Measurements from ENCODE around the gene TMEM132A. TPM values are rescaled to one million over a fixed set of nuclear protein-coding genes. Genes with fewer than 3 reads are reported as not detected.

The TMEM132A gene
- total RNA-seq, 1 experiment from 2014 or later, result 154 TPM

DNA sequence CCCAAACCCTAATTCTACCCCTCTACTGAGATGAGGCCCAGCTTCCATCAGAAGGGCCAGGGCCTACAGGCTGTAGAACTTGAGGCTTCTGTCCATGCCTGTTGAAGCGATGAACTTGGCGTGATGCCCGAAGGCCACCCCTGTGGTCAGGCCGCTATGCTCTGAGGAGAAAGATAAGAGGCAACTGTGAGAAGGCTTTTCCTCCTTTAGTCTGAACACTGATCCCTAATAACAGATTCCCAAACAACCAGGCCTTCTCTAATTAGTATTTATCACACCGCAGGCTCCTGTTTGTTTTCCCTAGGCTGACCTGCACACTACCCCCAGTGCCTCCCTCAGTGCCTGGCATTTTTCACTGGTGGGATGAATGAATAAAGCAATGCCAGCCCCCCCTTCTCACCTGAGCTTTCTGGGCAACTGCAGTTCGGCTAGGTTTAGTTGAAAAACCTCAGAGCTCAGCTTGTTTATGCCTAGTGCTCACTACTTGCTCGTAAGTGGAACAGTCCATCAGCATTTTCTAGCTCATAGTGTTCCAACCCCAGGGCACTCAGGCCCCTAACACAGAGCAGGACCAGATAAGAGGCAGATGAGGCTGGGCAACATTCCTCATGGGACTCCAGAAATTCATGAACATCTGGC is 33.0 kb upstream of the TMEM132A start:
- ATAC-seq (no peak), DNase-seq (ENCODE audit: low read depth, low spot score) (no peak)
- in situ Hi-C loops (cut with HindIII; ENCODE audit: low pct_unique_long_range_greater_than_20kb, low sequenced_read_pairs) (no loop called here), intact Hi-C loops (cut with micrococcal nuclease; ENCODE audit: unreplicated experiment) (no loop called here)
- H3K27ac ChIP-seq (ENCODE audit: low read length), result no peak overlapping the region
- ChIA-PET CTCF (interaction anchor here (0.6 kb wide), 1 partner anchor 59 kb away, joined by 4 read pairs; no protein-coding TSS in a partner anchor), POLR2A (no interaction called here)
- no peaks in the 10 kb centered on the region for H3K27me3 ChIP-seq (ENCODE audit: control insufficient read depth, insufficient read depth, low read length)
- BruUV-seq (replicated peaks), result no TSS peak
- TF ChIP-seq POLR2AphosphoS5 (IDR thresholded peaks at IDR 0.05; ENCODE audit: low read depth, low read length) (no peak), CTCF (IDR thresholded peaks at IDR 0.05) (no peak), TCF7L2 (IDR thresholded peaks at IDR 0.05; ENCODE audit: low read depth, low read length) (no peak), SIN3A (IDR thresholded peaks at IDR 0.05; ENCODE audit: borderline replicate concordance, insufficient read depth, low read depth, low read length) (no peak)
- TF ChIP-seq, protein P1, sequence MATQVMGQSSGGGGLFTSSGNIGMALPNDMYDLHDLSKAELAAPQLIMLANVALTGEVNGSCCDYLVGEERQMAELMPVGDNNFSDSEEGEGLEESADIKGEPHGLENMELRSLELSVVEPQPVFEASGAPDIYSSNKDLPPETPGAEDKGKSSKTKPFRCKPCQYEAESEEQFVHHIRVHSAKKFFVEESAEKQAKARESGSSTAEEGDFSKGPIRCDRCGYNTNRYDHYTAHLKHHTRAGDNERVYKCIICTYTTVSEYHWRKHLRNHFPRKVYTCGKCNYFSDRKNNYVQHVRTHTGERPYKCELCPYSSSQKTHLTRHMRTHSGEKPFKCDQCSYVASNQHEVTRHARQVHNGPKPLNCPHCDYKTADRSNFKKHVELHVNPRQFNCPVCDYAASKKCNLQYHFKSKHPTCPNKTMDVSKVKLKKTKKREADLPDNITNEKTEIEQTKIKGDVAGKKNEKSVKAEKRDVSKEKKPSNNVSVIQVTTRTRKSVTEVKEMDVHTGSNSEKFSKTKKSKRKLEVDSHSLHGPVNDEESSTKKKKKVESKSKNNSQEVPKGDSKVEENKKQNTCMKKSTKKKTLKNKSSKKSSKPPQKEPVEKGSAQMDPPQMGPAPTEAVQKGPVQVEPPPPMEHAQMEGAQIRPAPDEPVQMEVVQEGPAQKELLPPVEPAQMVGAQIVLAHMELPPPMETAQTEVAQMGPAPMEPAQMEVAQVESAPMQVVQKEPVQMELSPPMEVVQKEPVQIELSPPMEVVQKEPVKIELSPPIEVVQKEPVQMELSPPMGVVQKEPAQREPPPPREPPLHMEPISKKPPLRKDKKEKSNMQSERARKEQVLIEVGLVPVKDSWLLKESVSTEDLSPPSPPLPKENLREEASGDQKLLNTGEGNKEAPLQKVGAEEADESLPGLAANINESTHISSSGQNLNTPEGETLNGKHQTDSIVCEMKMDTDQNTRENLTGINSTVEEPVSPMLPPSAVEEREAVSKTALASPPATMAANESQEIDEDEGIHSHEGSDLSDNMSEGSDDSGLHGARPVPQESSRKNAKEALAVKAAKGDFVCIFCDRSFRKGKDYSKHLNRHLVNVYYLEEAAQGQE (IDR thresholded peaks at IDR 0.05; ENCODE audit: insufficient read depth in 1 of 2, low read depth in 2 of 2, low read length in 1 of 2), result no peak
- H3K4me1 ChIP-seq (ENCODE audit: control insufficient read depth, insufficient read depth, low read length), result no peaks in the 10 kb centered on the region
- H3K4me3 ChIP-seq (ENCODE audit: low read depth in 2 of 2, low read length in 2 of 2), result no peak overlapping the region
- peaks cover 16% of the 10 kb centered on the region for H3K36me3 ChIP-seq (ENCODE audit: control insufficient read depth, insufficient read depth, low read length)
- H3K9me3 ChIP-seq (ENCODE audit: control insufficient read depth, insufficient read depth, low read depth, low read length), result no peaks in the 10 kb centered on the region

- POLR2A ChIA-PET, result no interaction called here
- in situ Hi-C loops (cut with HindIII; ENCODE audit: low pct_unique_long_range_greater_than_20kb, low sequenced_read_pairs), result no loop called here
Observed at GRCh38 chr11:60895687-60896086, 28.6 kb upstream of the TMEM132A start.

More at GRCh38 chr11:60895687-60896086, 28.6 kb upstream of the TMEM132A start:
- DNase-seq (ENCODE audit: low read depth, low spot score), result no peak
- TF ChIP-seq, protein P1 (IDR thresholded peaks at IDR 0.05; ENCODE audit: insufficient read depth in 1 of 2, low read depth in 2 of 2, low read length in 1 of 2), result no peak
- TF ChIP-seq SIN3A (IDR thresholded peaks at IDR 0.05; ENCODE audit: borderline replicate concordance, insufficient read depth, low read depth, low read length), result no peak
- no peak for TF ChIP-seq CTCF (IDR thresholded peaks at IDR 0.05)
- TF ChIP-seq POLR2AphosphoS5 (IDR thresholded peaks at IDR 0.05; ENCODE audit: low read depth, low read length), result no peak
- no peak for TF ChIP-seq TCF7L2 (IDR thresholded peaks at IDR 0.05; ENCODE audit: low read depth, low read length)
- peaks cover 43% of the 10 kb centered on the region for H3K36me3 ChIP-seq (ENCODE audit: control insufficient read depth, insufficient read depth, low read length)
- no peaks in the 10 kb centered on the region for H3K27me3 ChIP-seq (ENCODE audit: control insufficient read depth, insufficient read depth, low read length)
- ATAC-seq, result no peak
- H3K27ac ChIP-seq (ENCODE audit: low read length), result no peak overlapping the region
- H3K4me1 ChIP-seq (ENCODE audit: control insufficient read depth, insufficient read depth, low read length), result no peaks in the 10 kb centered on the region
- no TSS peak for BruUV-seq (replicated peaks)
- intact Hi-C loops (cut with micrococcal nuclease; ENCODE audit: unreplicated experiment), result no loop called here
- no peak overlapping the region for H3K4me3 ChIP-seq (ENCODE audit: low read depth in 2 of 2, low read length in 2 of 2)
- CTCF ChIA-PET, result no interaction called here
- H3K9me3 ChIP-seq (ENCODE audit: control insufficient read depth, insufficient read depth, low read depth, low read length), result no peaks in the 10 kb centered on the region

Data from Panc1 (cell line).